ENCODE results near the gene RSRC1.

The RSRC1 gene

GRCh38 chr3:158134363-158134762 is 24.5 kb downstream of the RSRC1 start:
- ChIA-PET POLR2A (no interaction called here), CTCF (interaction anchor here (0.8 kb wide), 1 partner anchor 528 kb away, joined by 4 read pairs; no protein-coding TSS in a partner anchor)
- H3K4me3 ChIP-seq (ENCODE audit: low read depth, low read length) = no peak overlapping the region
- no peak for TF ChIP-seq CTCF (IDR thresholded peaks at IDR 0.05; ENCODE audit: insufficient read depth, low read length, missing control alignments)
- no peak for DNase-seq (ENCODE audit: low read depth, low spot score)

- ChIA-PET POLR2A (no interaction called here), CTCF (no interaction called here)
- TF ChIP-seq CTCF (IDR thresholded peaks at IDR 0.05; ENCODE audit: insufficient read depth, low read length, missing control alignments) = no peak
- no peak for DNase-seq (ENCODE audit: low read depth, low spot score)
- H3K4me3 ChIP-seq (ENCODE audit: low read depth, low read length) = no peak overlapping the region
Observed at GRCh38 chr3:158140396-158140795, 30.5 kb downstream of the RSRC1 start.

GRCh38 chr3:158148218-158148617 is 38.3 kb downstream of the RSRC1 start:
- no peak for TF ChIP-seq CTCF (IDR thresholded peaks at IDR 0.05; ENCODE audit: insufficient read depth, low read length, missing control alignments)
- ChIA-PET CTCF (interaction anchor here (1.0 kb wide), 1 partner anchor 16 kb away, joined by 3 read pairs; no protein-coding TSS in a partner anchor), POLR2A (no interaction called here)
- no peak for DNase-seq (ENCODE audit: low read depth, low spot score)
- H3K4me3 ChIP-seq (ENCODE audit: low read depth, low read length) = no peak overlapping the region

- DNase-seq (ENCODE audit: low read depth, low spot score) = peak; percentile 9
- no peak overlapping the region for H3K4me3 ChIP-seq (ENCODE audit: low read depth, low read length)
- TF ChIP-seq CTCF (IDR thresholded peaks at IDR 0.05; ENCODE audit: insufficient read depth, low read length, missing control alignments) = no peak
- CTCF ChIA-PET = interaction anchor here (0.8 to 1.3 kb wide), 2 partner anchors 9 to 13 kb away, joined by 3 to 4 read pairs; no protein-coding TSS in a partner anchor
- POLR2A ChIA-PET = no interaction called here
Observed at GRCh38 chr3:158152186-158152585, 42.3 kb downstream of the RSRC1 start.

- ChIA-PET POLR2A (no interaction called here), CTCF (interaction anchor here (1.0 kb wide), 1 partner anchor 553 kb away, joined by 3 read pairs; no protein-coding TSS in a partner anchor)
Observed at GRCh38 chr3:158158969-158159368, 49.1 kb downstream of the RSRC1 start.

GRCh38 chr3:158159714-158160113 is 49.8 kb downstream of the RSRC1 start:
- ChIA-PET POLR2A (no interaction called here), CTCF (interaction anchor here (1.0 kb wide), 1 partner anchor 554 kb away, joined by 3 read pairs; no protein-coding TSS in a partner anchor)
- no peak for DNase-seq (ENCODE audit: low read depth, low spot score)

More at GRCh38 chr3:158158969-158159368, 49.1 kb downstream of the RSRC1 start:
- TF ChIP-seq CTCF (IDR thresholded peaks at IDR 0.05; ENCODE audit: insufficient read depth, low read length, missing control alignments) = no peak
- no peak for DNase-seq (ENCODE audit: low read depth, low spot score)
- no peak overlapping the region for H3K4me3 ChIP-seq (ENCODE audit: low read depth, low read length)

More at GRCh38 chr3:158159714-158160113, 49.8 kb downstream of the RSRC1 start:
- H3K4me3 ChIP-seq (ENCODE audit: low read depth, low read length) = no peak overlapping the region
- TF ChIP-seq CTCF (IDR thresholded peaks at IDR 0.05; ENCODE audit: insufficient read depth, low read length, missing control alignments) = no peak

Measured in AG04449 (cell line).